ENCODE data around the gene PDZD8. TPM values are rescaled to one million over a fixed set of nuclear protein-coding genes. Genes with fewer than 3 reads are reported as not detected.
"Not testable (repeated sequence)": the region's sequence is repeated elsewhere in the genome, so short reads cannot be mapped to it uniquely, and the experiment has no call there.

Gene PDZD8
- total RNA-seq, 4 donors from 2014 or later: 15.9 to 25.0 (median 18.1) TPM

DNA sequence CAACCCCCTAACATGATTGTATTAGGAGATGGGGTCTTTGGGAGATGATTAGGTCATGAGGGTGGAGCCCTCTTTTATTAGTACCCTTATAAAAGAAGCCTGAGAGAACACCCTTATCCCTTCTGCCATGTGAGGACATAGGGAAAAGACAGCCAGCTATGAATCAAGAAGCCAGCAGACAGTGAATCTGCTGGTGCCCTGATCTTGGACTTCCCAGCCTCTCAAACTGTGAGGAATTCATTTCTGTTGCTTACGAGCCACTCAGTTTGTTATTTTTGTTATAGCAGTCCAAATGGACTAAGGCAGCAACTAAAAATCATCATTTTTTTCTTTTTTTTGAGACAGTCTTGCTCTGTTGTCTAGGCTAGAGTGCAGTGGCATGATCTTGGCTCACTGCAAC lies 74.6 kb downstream of the PDZD8 start:
- TF ChIP-seq, protein P1, sequence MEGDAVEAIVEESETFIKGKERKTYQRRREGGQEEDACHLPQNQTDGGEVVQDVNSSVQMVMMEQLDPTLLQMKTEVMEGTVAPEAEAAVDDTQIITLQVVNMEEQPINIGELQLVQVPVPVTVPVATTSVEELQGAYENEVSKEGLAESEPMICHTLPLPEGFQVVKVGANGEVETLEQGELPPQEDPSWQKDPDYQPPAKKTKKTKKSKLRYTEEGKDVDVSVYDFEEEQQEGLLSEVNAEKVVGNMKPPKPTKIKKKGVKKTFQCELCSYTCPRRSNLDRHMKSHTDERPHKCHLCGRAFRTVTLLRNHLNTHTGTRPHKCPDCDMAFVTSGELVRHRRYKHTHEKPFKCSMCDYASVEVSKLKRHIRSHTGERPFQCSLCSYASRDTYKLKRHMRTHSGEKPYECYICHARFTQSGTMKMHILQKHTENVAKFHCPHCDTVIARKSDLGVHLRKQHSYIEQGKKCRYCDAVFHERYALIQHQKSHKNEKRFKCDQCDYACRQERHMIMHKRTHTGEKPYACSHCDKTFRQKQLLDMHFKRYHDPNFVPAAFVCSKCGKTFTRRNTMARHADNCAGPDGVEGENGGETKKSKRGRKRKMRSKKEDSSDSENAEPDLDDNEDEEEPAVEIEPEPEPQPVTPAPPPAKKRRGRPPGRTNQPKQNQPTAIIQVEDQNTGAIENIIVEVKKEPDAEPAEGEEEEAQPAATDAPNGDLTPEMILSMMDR (IDR thresholded peaks at IDR 0.05 in 4 of 5, conservative IDR thresholded peaks at IDR 0.05 in 1 of 5): no peak
- no peak for TF ChIP-seq POLR2A (IDR thresholded peaks at IDR 0.05)
- intact Hi-C loops (cut with DNase I; ENCODE audit: low total_unique reads) (no loop called here), in situ Hi-C loops (cut with MboI; ENCODE audit: low sequenced_read_pairs in 4 of 4) (no loop called here)
- H3K4me3 ChIP-seq: no peak overlapping the region
- no peaks in the 10 kb centered on the region for H3K36me3 ChIP-seq
- H3K27ac ChIP-seq: no peak overlapping the region
- ATAC-seq (no peak), DNase-seq (no peak)
- no peaks in the 10 kb centered on the region for H3K4me1 ChIP-seq
- H3K9me3 ChIP-seq: no peaks in the 10 kb centered on the region
- no peaks in the 10 kb centered on the region for H3K27me3 ChIP-seq

DNA sequence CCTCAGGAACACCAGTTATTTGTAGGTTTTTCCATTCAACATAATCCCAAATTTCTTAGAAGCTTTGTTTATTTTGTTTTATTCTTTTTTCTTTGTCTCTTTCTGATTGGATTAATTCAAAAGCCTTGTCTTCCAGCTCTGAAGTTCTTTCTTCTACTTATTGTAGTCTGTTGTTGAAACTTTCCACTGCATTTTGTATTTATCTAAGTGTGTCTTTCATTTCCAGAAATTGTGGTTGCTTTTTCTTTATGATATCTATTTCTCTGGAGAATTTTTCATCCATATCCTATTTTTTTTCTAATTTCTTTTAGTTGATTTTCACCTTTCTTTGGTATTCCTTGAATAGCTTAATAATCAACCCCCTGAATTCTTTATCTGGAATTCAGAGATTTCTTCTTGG lies 75.8 kb downstream of the PDZD8 start:
- no peaks in the 10 kb centered on the region for H3K4me1 ChIP-seq
- TF ChIP-seq POLR2A (IDR thresholded peaks at IDR 0.05): no peak
- TF ChIP-seq, protein P1 (IDR thresholded peaks at IDR 0.05 in 4 of 5, conservative IDR thresholded peaks at IDR 0.05 in 1 of 5): no peak
- in situ Hi-C loops (cut with MboI; ENCODE audit: low sequenced_read_pairs in 4 of 4): no loop called here
- H3K27me3 ChIP-seq: no peaks in the 10 kb centered on the region
- intact Hi-C loops (cut with DNase I; ENCODE audit: low total_unique reads): no loop called here
- H3K27ac ChIP-seq: no peak overlapping the region
- no peak overlapping the region for H3K4me3 ChIP-seq
- ATAC-seq (no peak), DNase-seq (no peak)
- H3K9me3 ChIP-seq: no peaks in the 10 kb centered on the region
- no peaks in the 10 kb centered on the region for H3K36me3 ChIP-seq

DNA sequence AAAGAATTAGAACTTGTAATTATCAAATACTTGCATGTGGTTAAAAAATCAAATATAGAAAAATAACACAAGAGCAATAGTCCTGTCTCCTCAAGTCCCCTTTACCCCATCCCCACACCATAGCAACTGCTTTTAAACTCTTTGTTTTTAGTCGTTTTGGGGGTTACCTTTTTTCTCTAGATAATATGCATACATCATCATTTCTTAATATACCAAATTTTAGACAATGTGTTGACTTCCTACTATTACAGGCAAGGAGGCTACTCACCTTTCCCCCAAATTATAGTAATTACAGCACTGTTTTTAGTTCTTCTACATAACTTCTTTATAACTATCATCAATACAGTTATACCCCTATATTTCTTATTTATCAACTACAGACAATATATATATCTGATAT lies 77.0 kb downstream of the PDZD8 start:
- in situ Hi-C loops (cut with MboI; ENCODE audit: low sequenced_read_pairs in 4 of 4) (no loop called here), intact Hi-C loops (cut with DNase I; ENCODE audit: low total_unique reads) (no loop called here)
- no peak for ATAC-seq
- no peak overlapping the region for H3K27ac ChIP-seq
- H3K9me3 ChIP-seq: no peaks in the 10 kb centered on the region
- no peaks in the 10 kb centered on the region for H3K4me1 ChIP-seq
- H3K36me3 ChIP-seq: no peaks in the 10 kb centered on the region
- TF ChIP-seq, protein P1 (IDR thresholded peaks at IDR 0.05 in 4 of 5, conservative IDR thresholded peaks at IDR 0.05 in 1 of 5): no peak
- H3K27me3 ChIP-seq: no peaks in the 10 kb centered on the region
- no peak for DNase-seq
- H3K4me3 ChIP-seq: no peak overlapping the region

DNA sequence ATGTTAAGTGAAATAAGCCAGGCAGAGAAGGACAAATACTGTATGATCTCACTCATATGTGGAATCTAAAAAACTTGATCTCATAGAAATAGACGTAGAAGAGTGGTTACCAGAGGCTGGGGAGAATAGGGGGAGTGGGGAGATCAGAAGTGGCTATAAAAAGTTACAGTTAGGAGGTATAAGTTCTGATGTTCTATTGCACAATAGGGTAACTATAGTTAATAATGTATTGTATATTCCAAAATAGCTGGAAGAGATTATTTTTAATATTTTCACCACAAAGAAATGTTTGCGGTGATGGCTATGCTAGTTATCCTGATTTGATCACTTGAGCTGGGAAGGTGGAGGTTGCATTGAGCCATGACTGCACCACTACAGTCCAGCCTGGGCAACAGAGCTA lies 80.5 kb downstream of the PDZD8 start:
- Histone ChIP-seq H3K27ac (no peak overlapping the region), H3K27me3 (no peaks in the 10 kb centered on the region), H3K9me3 (no peaks in the 10 kb centered on the region), H3K4me1 (peaks cover 0 to 5% of the 10 kb centered on the region in 2 donors), H3K4me3 (no peak overlapping the region), H3K36me3 (no peaks in the 10 kb centered on the region)
- in situ Hi-C loops (cut with MboI; ENCODE audit: low sequenced_read_pairs in 4 of 4) (no loop called here), intact Hi-C loops (cut with DNase I; ENCODE audit: low total_unique reads) (no loop called here)
- DNase-seq: no peak
- no peak for ATAC-seq
- TF ChIP-seq, protein P1 (IDR thresholded peaks at IDR 0.05 in 4 of 5, conservative IDR thresholded peaks at IDR 0.05 in 1 of 5): no peak
- no peak for TF ChIP-seq POLR2A (IDR thresholded peaks at IDR 0.05)

DNA sequence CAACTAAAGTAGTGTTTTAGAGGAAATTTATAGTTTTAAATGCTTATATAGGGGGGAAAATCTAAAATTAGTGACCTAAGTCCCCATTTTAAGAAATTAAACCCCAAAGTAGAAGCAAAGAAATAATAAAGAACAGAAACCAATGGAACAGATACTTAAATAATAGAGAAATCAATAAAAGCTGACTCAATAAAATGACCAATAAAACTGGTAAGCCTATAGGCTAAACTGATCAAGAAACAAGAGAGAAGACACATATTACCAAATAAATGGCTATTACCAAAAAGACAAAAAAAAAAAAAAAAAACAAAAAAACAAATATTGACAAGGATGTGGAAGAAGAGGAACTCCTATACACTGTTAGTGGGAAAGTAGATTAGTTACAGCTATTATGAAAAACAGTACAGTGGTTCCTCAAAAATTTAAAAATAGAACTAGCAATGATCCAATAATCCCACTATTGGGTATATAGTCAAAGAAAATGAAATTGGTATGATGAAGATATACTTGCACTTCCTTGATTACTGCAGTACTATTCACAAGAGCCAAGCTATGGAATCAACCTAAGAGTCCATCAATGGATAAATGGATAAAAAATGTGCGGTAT lies 81.1 kb downstream of the PDZD8 start:
- H3K4me1 ChIP-seq: peaks cover 0 to 5% of the 10 kb centered on the region in 2 donors
- H3K4me3 ChIP-seq: no peak overlapping the region
- H3K27ac ChIP-seq: no peak overlapping the region
- no peaks in the 10 kb centered on the region for H3K9me3 ChIP-seq
- no peak for TF ChIP-seq POLR2A (IDR thresholded peaks at IDR 0.05)
- TF ChIP-seq, protein P1 (IDR thresholded peaks at IDR 0.05 in 4 of 5, conservative IDR thresholded peaks at IDR 0.05 in 1 of 5): no peak
- intact Hi-C loops (cut with DNase I; ENCODE audit: low total_unique reads): no loop called here
- DNase-seq (no peak), ATAC-seq (no peak)
- H3K27me3 ChIP-seq: no peaks in the 10 kb centered on the region
- peaks cover 0 to 5% of the 10 kb centered on the region in 2 donors for H3K36me3 ChIP-seq
- in situ Hi-C loops (cut with MboI; ENCODE audit: low sequenced_read_pairs in 4 of 4): no loop called here

DNA sequence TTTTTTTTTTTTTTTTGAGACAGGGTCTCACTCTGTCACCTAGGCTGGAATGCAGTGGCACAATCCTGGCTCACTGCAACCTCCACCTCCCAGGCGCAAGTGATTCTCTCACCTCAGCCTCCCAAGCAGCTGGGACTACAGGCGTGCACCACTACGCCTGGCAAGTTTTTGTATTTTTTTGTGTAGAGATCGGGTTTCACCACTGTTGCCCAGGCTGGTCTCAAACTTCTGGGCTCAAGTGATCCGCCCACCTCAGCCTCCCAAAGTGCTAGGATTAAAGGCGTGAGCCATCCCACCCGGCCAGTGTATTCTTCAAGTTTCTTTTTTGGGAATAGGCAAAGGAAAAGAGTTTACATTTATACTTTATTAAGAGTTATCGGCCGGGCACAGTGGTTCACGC lies 84.4 kb downstream of the PDZD8 start:
- H3K36me3 ChIP-seq; H3K4me1 ChIP-seq; intact Hi-C loops (cut with DNase I; ENCODE audit: low total_unique reads); H3K9me3 ChIP-seq; ATAC-seq; H3K27ac ChIP-seq; in situ Hi-C loops (cut with MboI; ENCODE audit: low sequenced_read_pairs in 4 of 4); H3K4me3 ChIP-seq; H3K27me3 ChIP-seq; DNase-seq: not testable (repeated sequence)
